ENCODE data around the gene FZD4.
"Not testable (repeated sequence)": the region's sequence is repeated elsewhere in the genome, so short reads cannot be mapped to it uniquely, and the experiment has no call there.

FZD4 gene

GRCh38 chr11:86956905-86957195 lies 1.7 kb upstream of the FZD4 start:
- H3K27ac Mint-ChIP-seq (ENCODE audit: low read depth), result no peak overlapping the region
- peaks cover 51% of the 10 kb centered on the region for H3K27me3 Mint-ChIP-seq
- H3K4me3 Mint-ChIP-seq, result peak overlapping the region; percentile 86
- no peak for ATAC-seq (replicated peaks; ENCODE audit: extremely low read depth, poor library complexity, severe bottlenecking)
- H3K36me3 Mint-ChIP-seq (ENCODE audit: insufficient read depth), result peaks cover 2% of the 10 kb centered on the region
- DNase-seq (ENCODE audit: low spot score in 2 of 2), result no peak
- no peaks in the 10 kb centered on the region for H3K9me3 Mint-ChIP-seq
- peaks cover 20% of the 10 kb centered on the region for H3K4me1 Mint-ChIP-seq

DNA sequence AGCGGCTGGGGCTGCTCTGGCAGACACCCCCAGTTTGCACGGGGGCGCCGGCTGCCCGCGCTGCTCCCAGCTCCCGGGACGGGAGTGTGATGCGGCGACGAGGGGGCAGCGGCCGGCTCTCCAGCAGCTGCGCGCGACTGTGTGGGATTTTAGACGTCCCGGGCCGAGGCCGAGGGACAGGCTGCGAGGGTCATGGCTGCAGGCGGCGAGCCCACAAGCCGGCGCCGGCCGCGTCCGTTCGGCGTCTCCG lies 159 bp downstream of the FZD4 start:
- peak; percentile 8 for ATAC-seq (replicated peaks; ENCODE audit: extremely low read depth, poor library complexity, severe bottlenecking)
- no peak for DNase-seq (ENCODE audit: low spot score in 2 of 2)
- H3K36me3 Mint-ChIP-seq (ENCODE audit: insufficient read depth), result peaks cover 2% of the 10 kb centered on the region
- peaks cover 20% of the 10 kb centered on the region for H3K4me1 Mint-ChIP-seq
- H3K4me3 Mint-ChIP-seq, result peak overlapping the region; percentile 86
- no peak overlapping the region for H3K27ac Mint-ChIP-seq (ENCODE audit: low read depth)
- H3K27me3 Mint-ChIP-seq, result peaks cover 37% of the 10 kb centered on the region
- H3K9me3 Mint-ChIP-seq, result no peaks in the 10 kb centered on the region

DNA sequence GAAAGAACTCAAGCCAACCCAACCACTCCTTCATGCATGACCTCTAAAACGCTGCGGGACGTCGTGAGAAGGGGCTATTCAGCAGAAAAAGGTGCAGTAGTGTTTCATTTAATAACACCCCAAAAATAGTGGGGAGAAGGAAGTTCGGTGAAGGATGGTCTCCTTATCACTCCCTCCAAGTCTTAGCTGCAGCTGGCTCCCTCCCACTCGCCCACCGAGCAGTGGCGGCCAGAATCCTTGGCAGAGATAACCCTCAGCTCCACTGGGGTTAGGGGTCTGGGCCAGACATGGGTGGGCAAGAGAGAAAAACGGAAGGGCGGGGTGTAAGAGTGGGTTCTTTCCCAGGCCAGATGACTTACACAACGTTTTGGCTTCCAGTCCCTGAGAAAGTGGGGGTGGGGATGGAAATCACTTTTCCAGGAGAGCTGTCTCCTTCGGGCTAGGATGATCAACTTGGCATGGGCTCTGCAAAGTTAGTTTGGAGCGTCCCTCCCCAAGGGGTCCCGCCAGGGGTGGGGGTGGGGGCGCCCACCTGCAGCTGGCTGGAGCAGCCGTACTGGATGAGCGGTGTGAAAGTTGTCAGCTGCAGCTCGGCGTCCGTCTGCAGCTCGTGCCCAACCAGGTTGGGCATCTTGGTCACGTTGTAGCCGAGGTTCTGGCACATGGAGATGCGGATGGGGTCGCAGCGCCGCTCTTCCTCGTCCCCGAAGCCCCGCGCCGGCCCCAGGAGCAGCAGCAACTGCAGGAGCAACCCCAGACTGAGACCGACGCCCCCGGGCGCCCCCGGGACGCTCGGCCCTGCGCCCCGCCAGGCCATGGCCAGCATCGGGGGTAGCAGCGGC lies 705 bp downstream of the FZD4 start:
- ATAC-seq (replicated peaks; ENCODE audit: extremely low read depth, poor library complexity, severe bottlenecking) (peak; percentile 13), DNase-seq (ENCODE audit: low spot score in 2 of 2) (no peak)
- H3K9me3 Mint-ChIP-seq, result no peaks in the 10 kb centered on the region
- H3K4me1 Mint-ChIP-seq, result peaks cover 20% of the 10 kb centered on the region
- H3K4me3 Mint-ChIP-seq, result peak overlapping the region; percentile 86
- no peak overlapping the region for H3K27ac Mint-ChIP-seq (ENCODE audit: low read depth)
- peaks cover 31% of the 10 kb centered on the region for H3K27me3 Mint-ChIP-seq
- peaks cover 2% of the 10 kb centered on the region for H3K36me3 Mint-ChIP-seq (ENCODE audit: insufficient read depth)

- Mint-ChIP-seq H3K4me1 (peaks cover 20% of the 10 kb centered on the region), H3K27ac (ENCODE audit: low read depth) (no peak overlapping the region), H3K4me3 (no peak overlapping the region), H3K27me3 (peaks cover 28% of the 10 kb centered on the region), H3K36me3 (ENCODE audit: insufficient read depth) (peaks cover 2% of the 10 kb centered on the region), H3K9me3 (no peaks in the 10 kb centered on the region)
- ATAC-seq (replicated peaks; ENCODE audit: extremely low read depth, poor library complexity, severe bottlenecking), result no peak
- DNase-seq (ENCODE audit: low spot score in 2 of 2), result no peak
Observed at GRCh38 chr11:86952221-86952875, 2.8 kb downstream of the FZD4 start.

DNA sequence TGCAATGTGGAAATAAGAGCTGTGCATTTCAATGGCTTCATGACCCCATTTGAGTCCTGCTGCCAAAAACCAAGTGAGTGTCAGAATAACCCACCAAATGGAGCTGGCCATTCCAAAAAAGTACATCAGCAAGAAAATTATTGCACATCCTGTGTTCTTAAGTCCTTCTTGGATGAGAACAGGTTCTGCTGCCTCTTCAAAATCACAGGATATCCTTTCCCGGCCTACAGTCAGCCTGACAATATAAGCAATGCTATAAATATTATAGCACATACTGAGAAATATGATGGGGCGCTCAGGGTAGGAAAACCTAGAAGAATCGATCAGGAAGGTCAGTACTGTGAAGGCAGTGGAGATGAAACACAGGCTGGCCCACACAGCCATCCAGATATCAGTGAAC lies 3.5 kb downstream of the FZD4 start:
- no peaks in the 10 kb centered on the region for H3K9me3 Mint-ChIP-seq
- peaks cover 19% of the 10 kb centered on the region for H3K4me1 Mint-ChIP-seq
- H3K36me3 Mint-ChIP-seq (ENCODE audit: insufficient read depth), result peaks cover 2% of the 10 kb centered on the region
- no peak for DNase-seq (ENCODE audit: low spot score in 2 of 2)
- peaks cover 25% of the 10 kb centered on the region for H3K27me3 Mint-ChIP-seq
- no peak overlapping the region for H3K27ac Mint-ChIP-seq (ENCODE audit: low read depth)
- ATAC-seq (replicated peaks; ENCODE audit: extremely low read depth, poor library complexity, severe bottlenecking), result no peak
- no peak overlapping the region for H3K4me3 Mint-ChIP-seq

DNA sequence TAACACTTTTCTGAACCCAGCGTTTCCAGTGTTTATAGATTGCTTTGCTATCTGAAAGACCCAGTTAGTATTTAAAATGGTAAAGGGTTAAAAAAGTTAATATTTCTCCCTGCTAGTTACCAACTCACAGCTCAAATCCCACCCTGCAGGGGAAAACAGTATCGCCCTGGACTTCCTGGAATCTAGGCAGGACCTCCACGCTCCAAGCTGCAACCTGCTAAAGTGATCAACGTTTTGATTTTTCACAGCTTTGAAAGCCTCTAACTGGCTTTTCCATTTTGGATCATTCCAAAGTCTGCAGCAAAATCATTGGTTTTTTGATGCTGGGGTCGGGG lies 4.6 kb downstream of the FZD4 start:
- Mint-ChIP-seq H3K4me1 (peaks cover 10% of the 10 kb centered on the region), H3K27ac (ENCODE audit: low read depth) (no peak overlapping the region), H3K4me3 (no peak overlapping the region), H3K27me3 (peaks cover 15% of the 10 kb centered on the region), H3K36me3 (ENCODE audit: insufficient read depth) (peaks cover 2% of the 10 kb centered on the region), H3K9me3 (no peaks in the 10 kb centered on the region)
- no peak for DNase-seq (ENCODE audit: low spot score in 2 of 2)
- no peak for ATAC-seq (replicated peaks; ENCODE audit: extremely low read depth, poor library complexity, severe bottlenecking)

DNA sequence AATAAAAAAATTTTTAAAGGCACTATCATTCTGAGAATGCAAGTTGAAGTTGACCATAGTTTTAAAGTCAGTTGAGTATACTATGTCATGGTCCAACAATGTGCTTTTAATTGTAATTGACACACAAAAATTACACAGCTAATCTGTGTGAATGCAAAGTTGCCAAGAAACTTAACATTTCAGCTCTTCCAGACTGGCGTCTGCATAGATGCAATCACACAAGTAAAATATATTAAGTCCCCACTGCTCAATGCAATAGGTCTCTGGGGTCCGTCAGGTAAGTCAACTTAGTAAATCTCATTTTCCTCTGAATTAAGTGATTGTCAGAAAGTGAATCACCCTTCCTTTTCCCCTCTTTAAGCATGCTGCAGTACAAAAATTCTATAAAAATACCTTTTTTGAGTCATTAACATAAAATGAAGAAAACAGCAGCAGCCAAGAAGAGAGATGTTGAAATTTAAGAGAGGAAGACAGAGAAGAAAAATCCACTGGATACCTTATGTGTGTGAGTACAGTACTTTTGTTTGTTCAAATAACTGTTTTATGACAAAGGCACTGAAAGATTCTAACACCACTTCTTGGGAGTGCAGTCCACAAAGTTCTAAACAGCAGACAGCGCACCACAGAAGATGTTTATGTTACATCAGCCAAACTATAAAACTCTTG lies 5.1 kb downstream of the FZD4 start:
- no peaks in the 10 kb centered on the region for H3K9me3 Mint-ChIP-seq
- H3K27me3 Mint-ChIP-seq, result peaks cover 10% of the 10 kb centered on the region
- DNase-seq (ENCODE audit: low spot score in 2 of 2), result no peak
- peaks cover 7% of the 10 kb centered on the region for H3K4me1 Mint-ChIP-seq
- no peak overlapping the region for H3K27ac Mint-ChIP-seq (ENCODE audit: low read depth)
- H3K4me3 Mint-ChIP-seq, result no peak overlapping the region
- peaks cover 2% of the 10 kb centered on the region for H3K36me3 Mint-ChIP-seq (ENCODE audit: insufficient read depth)
- ATAC-seq (replicated peaks; ENCODE audit: extremely low read depth, poor library complexity, severe bottlenecking), result no peak

- no peaks in the 10 kb centered on the region for H3K9me3 Mint-ChIP-seq
- H3K4me1 Mint-ChIP-seq, result no peaks in the 10 kb centered on the region
- peaks cover 10% of the 10 kb centered on the region for H3K27me3 Mint-ChIP-seq
- no peak overlapping the region for H3K27ac Mint-ChIP-seq (ENCODE audit: low read depth)
- no peak for DNase-seq (ENCODE audit: low spot score in 2 of 2)
- H3K36me3 Mint-ChIP-seq (ENCODE audit: insufficient read depth), result peaks cover 2% of the 10 kb centered on the region
- H3K4me3 Mint-ChIP-seq, result no peak overlapping the region
- no peak for ATAC-seq (replicated peaks; ENCODE audit: extremely low read depth, poor library complexity, severe bottlenecking)
Observed at GRCh38 chr11:86948733-86949132, 6.5 kb downstream of the FZD4 start.

DNA sequence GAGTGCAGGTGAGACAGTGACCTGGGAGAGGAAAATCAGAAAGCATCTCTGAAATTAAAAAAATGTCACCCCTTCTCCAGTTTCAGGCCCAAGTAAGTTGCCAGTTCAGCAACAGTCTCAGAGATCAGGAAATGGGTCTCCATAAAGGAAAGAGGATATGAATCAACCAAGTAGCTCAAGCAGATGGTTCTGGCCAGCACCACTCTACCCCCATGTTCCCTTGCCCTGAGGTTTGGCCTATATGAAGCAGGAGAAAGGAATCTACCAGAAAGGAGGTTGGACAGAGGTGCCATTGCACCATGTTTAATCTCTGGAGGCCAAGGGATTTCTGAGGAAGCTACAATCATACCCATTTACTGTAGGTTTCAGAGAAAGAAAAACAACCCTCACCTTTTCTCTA lies 7.7 kb downstream of the FZD4 start:
- Mint-ChIP-seq H3K27ac (ENCODE audit: low read depth) (no peak overlapping the region), H3K4me1 (no peaks in the 10 kb centered on the region), H3K4me3 (no peak overlapping the region), H3K36me3 (ENCODE audit: insufficient read depth) (no peaks in the 10 kb centered on the region), H3K27me3 (peaks cover 10% of the 10 kb centered on the region), H3K9me3 (no peaks in the 10 kb centered on the region)
- ATAC-seq (replicated peaks; ENCODE audit: extremely low read depth, poor library complexity, severe bottlenecking) (no peak), DNase-seq (ENCODE audit: low spot score in 2 of 2) (no peak)

GRCh38 chr11:86943505-86943904 lies 11.7 kb downstream of the FZD4 start:
- H3K9me3 Mint-ChIP-seq; H3K36me3 Mint-ChIP-seq (ENCODE audit: insufficient read depth); DNase-seq (ENCODE audit: low spot score in 2 of 2); H3K27ac Mint-ChIP-seq (ENCODE audit: low read depth); H3K4me1 Mint-ChIP-seq; H3K4me3 Mint-ChIP-seq; ATAC-seq (replicated peaks; ENCODE audit: extremely low read depth, poor library complexity, severe bottlenecking): not testable (repeated sequence)
- H3K27me3 Mint-ChIP-seq, result peaks cover 13% of the 10 kb centered on the region

DNA sequence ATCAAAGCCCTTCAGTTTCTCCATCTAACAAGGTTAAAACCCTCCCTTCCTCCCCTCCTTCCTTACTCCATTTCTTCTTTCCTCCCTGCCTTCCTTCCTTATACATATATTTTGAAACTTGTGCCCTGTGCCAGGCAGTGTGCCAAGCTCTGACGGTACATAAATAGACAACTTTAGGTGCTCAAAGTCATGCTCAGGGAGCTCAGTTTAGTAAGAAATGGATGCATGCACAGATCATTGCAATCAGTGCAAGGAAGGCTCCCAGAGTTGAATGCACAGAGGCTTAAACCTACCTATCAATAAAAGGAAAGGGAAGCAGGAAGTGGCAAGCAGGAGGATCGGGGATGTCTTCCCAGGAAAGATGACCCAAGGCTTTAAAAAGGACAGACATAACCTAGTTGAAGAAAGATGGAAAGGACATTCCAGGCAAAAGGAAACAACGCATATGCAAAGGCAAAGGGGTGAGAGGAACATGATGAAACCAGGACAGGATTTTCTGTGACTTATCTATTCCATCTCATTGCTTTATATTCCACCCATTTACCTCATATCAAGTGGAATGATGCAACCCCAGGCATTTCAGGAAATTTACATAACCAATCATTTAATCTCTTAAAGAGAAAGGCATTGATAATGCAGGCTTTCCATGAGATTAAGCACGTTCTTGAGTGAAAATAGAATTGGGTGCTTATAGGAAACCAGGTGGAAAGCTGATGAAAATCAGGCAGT lies 13.2 kb downstream of the FZD4 start:
- ATAC-seq (replicated peaks; ENCODE audit: extremely low read depth, poor library complexity, severe bottlenecking) (no peak), DNase-seq (ENCODE audit: low spot score in 2 of 2) (no peak)
- Mint-ChIP-seq H3K36me3 (ENCODE audit: insufficient read depth) (no peaks in the 10 kb centered on the region), H3K4me3 (no peak overlapping the region), H3K9me3 (no peaks in the 10 kb centered on the region), H3K27ac (ENCODE audit: low read depth) (no peak overlapping the region), H3K27me3 (peaks cover 12% of the 10 kb centered on the region), H3K4me1 (no peaks in the 10 kb centered on the region)

DNA sequence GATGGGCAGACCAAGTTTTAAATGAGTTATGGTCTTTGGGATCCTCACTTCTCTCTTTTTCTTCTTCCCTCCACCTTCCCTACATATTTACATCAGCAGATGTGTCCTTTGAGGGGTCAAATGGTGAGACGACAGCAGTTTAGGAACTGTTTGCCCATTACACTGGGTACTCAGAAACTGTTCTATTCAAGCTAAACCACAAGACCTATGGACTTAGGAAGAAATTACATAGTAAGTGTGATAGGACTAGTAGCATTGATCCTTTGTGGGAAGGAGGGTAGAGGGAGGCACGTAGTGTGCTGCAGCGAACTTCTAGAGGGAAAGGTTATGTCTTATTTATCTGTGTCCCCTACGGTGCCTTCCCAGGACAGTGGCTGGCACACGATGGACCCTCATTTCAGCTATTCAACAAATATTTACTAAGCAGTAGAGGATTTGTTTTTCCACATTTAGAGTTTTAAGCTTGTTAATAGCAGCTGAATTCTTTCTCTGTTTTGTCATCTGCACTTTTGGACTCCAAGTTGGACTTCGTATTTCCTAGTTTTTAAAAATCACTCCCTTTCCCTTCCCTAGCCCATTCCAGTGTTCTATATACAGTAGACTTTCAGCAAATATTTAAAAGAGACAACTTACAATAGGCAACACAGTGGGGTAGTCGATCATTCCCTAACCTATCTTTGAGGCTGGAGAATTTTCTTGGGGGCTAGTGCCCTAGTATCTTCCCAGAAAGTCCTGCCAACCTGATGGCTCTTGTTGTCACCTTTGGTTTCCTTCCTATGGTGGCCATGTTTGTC lies 13.9 kb downstream of the FZD4 start:
- Mint-ChIP-seq H3K27me3 (peaks cover 11% of the 10 kb centered on the region), H3K4me3 (no peak overlapping the region), H3K9me3 (no peaks in the 10 kb centered on the region), H3K4me1 (no peaks in the 10 kb centered on the region), H3K36me3 (ENCODE audit: insufficient read depth) (no peaks in the 10 kb centered on the region), H3K27ac (ENCODE audit: low read depth) (no peak overlapping the region)
- no peak for DNase-seq (ENCODE audit: low spot score in 2 of 2)
- ATAC-seq (replicated peaks; ENCODE audit: extremely low read depth, poor library complexity, severe bottlenecking), result no peak

Data from central memory CD8-positive, alpha-beta T cell (primary cell).